HepG2 (cell line): Measurements from ENCODE around the gene RASSF10. TPM values are rescaled to one million over a fixed set of nuclear protein-coding genes. Genes with fewer than 3 reads are reported as not detected.

Experiments used
- ATAC-seq: fragments of 200-7000 bp; cut with Tn5 transposase; 3 replicates; pipeline ENCODE4 v1.9.1; 2020; ENCODE audit warnings: mild to moderate bottlenecking, moderate library complexity
- Bru-seq: library from RNA; stranded (reverse); fragments of 400-500 nt; gene quantifications from one replicate; lab custom pipeline; 2021; lab: Mats Ljungman, UMichigan
- BruChase-seq, 2 experiments: library from RNA; stranded (reverse); fragments of 400-500 nt; gene quantifications; one replicate each; lab custom pipeline; 2021; lab: Mats Ljungman, UMichigan
- BruUV-seq: library from RNA; stranded (reverse); fragments of 400-500 nt; replicated peaks from 2 replicates; lab custom pipeline; 2021; lab: Mats Ljungman, UMichigan
- CTCF ChIA-PET: fragments of 300-600 bp; formaldehyde crosslinking; extraction: SDS; loops from one replicate; lab custom pipeline; 2021; ENCODE audit warnings: low total read pairs, inconsistent platforms, low intra/inter-chr PET ratio; lab: Yijun Ruan, JAX
- POLR2A ChIA-PET: fragments of 350-600 bp; sonication (Branson Sonifier 250); formaldehyde crosslinking; loops from one replicate; lab custom pipeline; 2020; ENCODE audit warnings: antibody characterized with exemption, inconsistent platforms; lab: Yijun Ruan, JAX
- DNase-seq: peaks from one replicate; pipeline ENCODE4 v3.0.0-alpha.2; 2015; ENCODE audit warnings: low spot score
- FAIRE-seq: peaks from 3 replicates; lab custom pipeline; 2011; peaks lifted over from hg19 to GRCh38; lab: Jason Lieb, UNC
- H2AFZ ChIP-seq: one replicate; pipeline ENCODE4 v1.6.1; 2011; ENCODE audit warnings: low read length, inconsistent platforms
- H3K27ac ChIP-seq: fragments of 300-600 bp; 3 replicates; pipeline ENCODE4 v1.8.0; 2011; ENCODE audit warnings: mixed run types, mild to moderate bottlenecking, mixed read lengths, low read length, inconsistent platforms; ENCODE audit not compliant: insufficient read depth; ENCODE audit errors: extremely low read length
- H3K27me3 ChIP-seq, 2 experiments: fragments of 200-600 bp in 1 of 2; 2 replicates in 1 of 2; 3 replicates in 1 of 2; pipeline versions ENCODE4 v1.6.0 to v1.8.0; 2011; ENCODE audit warnings: low read length in 2 of 2, mild to moderate bottlenecking in 2 of 2, moderate library complexity in 2 of 2, inconsistent platforms in 1 of 2; ENCODE audit not compliant: insufficient read depth in 2 of 2, control insufficient read depth in 1 of 2
- H3K36me3 ChIP-seq, 2 experiments: fragments of 200-600 bp in 1 of 2; replicated peaks in 1 of 2; 2 replicates in 1 of 2; 3 replicates in 1 of 2; pipeline versions ENCODE4 v1.5.1 to v1.8.0; 2011; ENCODE audit warnings: low read length in 2 of 2, inconsistent platforms in 1 of 2; ENCODE audit not compliant: insufficient read depth in 2 of 2, control insufficient read depth in 1 of 2
- H3K4me1 ChIP-seq: 2 replicates; pipeline ENCODE4 v1.5.1; 2012; ENCODE audit warnings: low read length, inconsistent platforms; ENCODE audit not compliant: insufficient read depth
- H3K4me2 ChIP-seq: 2 replicates; pipeline ENCODE4 v1.6.0; 2011; ENCODE audit warnings: low read depth, low read length, inconsistent platforms
- H3K4me3 ChIP-seq, 3 experiments: fragments of 200-600 bp in 1 of 3; sonication (generic), shearing (Covaris generic) in 1 of 3; replicated peaks in 1 of 3; 2 replicates each; pipeline ENCODE4 v1.5.1; 2011 to 2016; ENCODE audit warnings: low read length in 3 of 3, inconsistent platforms in 2 of 3, low read depth in 2 of 3, mild to moderate bottlenecking in 2 of 3, control low read depth in 1 of 3, mixed read lengths in 1 of 3; ENCODE audit not compliant: insufficient read depth in 1 of 3
- H3K79me2 ChIP-seq: one replicate; pipeline ENCODE4 v1.6.1; 2011; ENCODE audit warnings: low read length, inconsistent platforms; ENCODE audit not compliant: insufficient read depth
- H3K9ac ChIP-seq: 2 replicates; pipeline ENCODE4 v1.6.0; 2011; ENCODE audit warnings: mild to moderate bottlenecking, low read depth, low read length, inconsistent platforms; ENCODE audit not compliant: insufficient read depth
- H3K9me3 ChIP-seq: 2 replicates; pipeline ENCODE4 v1.5.1; 2012; ENCODE audit warnings: mild to moderate bottlenecking, low read length
- H4K20me1 ChIP-seq: 2 replicates; pipeline ENCODE4 v1.6.0; 2011; ENCODE audit warnings: inconsistent platforms, mild to moderate bottlenecking, low read length, moderate library complexity; ENCODE audit not compliant: insufficient read depth
- HNRNPH1 ChIP-seq: fragments of 200-400 bp; formaldehyde crosslinking; optimal IDR thresholded peaks from 2 replicates; pipeline ENCODE3; 2017; ENCODE audit warnings: mild to moderate bottlenecking, low read depth, low read length
- HNRNPK ChIP-seq: fragments of 200-400 bp; formaldehyde crosslinking; IDR thresholded peaks from 2 replicates; pipeline ENCODE4 v1.6.1; 2018; ENCODE audit warnings: low read length, low read depth, moderate library complexity, mild to moderate bottlenecking; ENCODE audit not compliant: poor library complexity, severe bottlenecking
- PRPF4 ChIP-seq: fragments of 200-400 bp; formaldehyde crosslinking; IDR thresholded peaks from 2 replicates; pipeline ENCODE4 v1.6.1; 2016; ENCODE audit warnings: low read length, low read depth; ENCODE audit not compliant: poor library complexity, severe bottlenecking
- RNF2 ChIP-seq: fragments of 450-650 bp; conservative IDR thresholded peaks from 2 replicates; pipeline ENCODE4 v1.6.1; 2016; ENCODE audit warnings: low read depth
- SP140L ChIP-seq: sonication (generic); formaldehyde crosslinking; IDR thresholded peaks from 2 replicates; pipeline ENCODE4 v1.4.0; 2020; ENCODE audit warnings: missing genetic modification reagents, borderline replicate concordance
- TFDP2 ChIP-seq: sonication (generic); formaldehyde crosslinking; IDR thresholded peaks from 2 replicates; pipeline ENCODE4 v1.4.0; 2020; ENCODE audit warnings: missing genetic modification reagents
- TSC22D2 ChIP-seq: sonication (generic); formaldehyde crosslinking; IDR thresholded peaks from 2 replicates; pipeline ENCODE4 v1.5.1; 2020; ENCODE audit warnings: missing genetic modification reagents, mild to moderate bottlenecking, borderline replicate concordance
- ZFP36 ChIP-seq: fragments of 150-350 bp; IDR thresholded peaks from 2 replicates; pipeline ENCODE4 v1.6.1; 2018; ENCODE audit warnings: borderline replicate concordance, low read length, low read depth; ENCODE audit not compliant: partially characterized antibody
- ZNF432 ChIP-seq: sonication (generic); formaldehyde crosslinking; IDR thresholded peaks from 2 replicates; pipeline ENCODE4 v1.5.0; 2020; ENCODE audit warnings: missing genetic modification reagents, mild to moderate bottlenecking, borderline replicate concordance
- WGBS: methylation state at CpG from one replicate; pipeline ENCODE4 v1.1.6; 2017; ENCODE audit warnings: low lambda C conversion rate; 5-methylcytosine and 5-hydroxymethylcytosine counted together
- in situ Hi-C: cut with HindIII; loops from 2 replicates; pipeline ENCODE4 v1.10.0; 2017; ENCODE audit warnings: low pct_unique_long_range_greater_than_20kb; ENCODE audit not compliant: extremely low pct_ligation_motif_present
- intact Hi-C: fragments of 100-400 bp; cut with micrococcal nuclease; formaldehyde crosslinking; loops from one replicate; pipeline ENCODE4 v1.10.0; 2022; ENCODE audit not compliant: unreplicated experiment
- long read RNA-seq, 2 experiments: library from RNA in 1 of 2; library from polyadenylated mRNA in 1 of 2; stranded (forward) in 1 of 2; unstranded in 1 of 2; transcript quantifications; one replicate each; pipeline ENCODE4 v2.0.0, GENCODE V29; 2019 to 2022
- polyA minus RNA-seq, 3 experiments: library from RNA; depleted of rRNA, polyadenylated mRNA; stranded (reverse); fragments of >200 nt; gene quantifications; 2 replicates each; pipeline ENCODE4 v1.2.3, GENCODE V29; 2011; ENCODE audit warnings: low replicate concordance in 1 of 3
- polyA plus RNA-seq, 8 experiments: library from polyadenylated mRNA; depleted of rRNA in 3 of 8; stranded (reverse) in 7 of 8; unstranded in 1 of 8; fragments of >200 nt; fragmentation: Illumina TruSeq in 4 of 8; extraction: Trizol in 4 of 8; gene quantifications; 2 replicates each; pipeline versions ENCODE4 v1.2.1 to v1.2.3, GENCODE V29; 2011 to 2016; ENCODE audit warnings: low read depth in 4 of 8, missing spikeins in 1 of 8, mixed read lengths in 1 of 8; ENCODE audit not compliant: insufficient read depth in 1 of 8
- total RNA-seq, 5 experiments: library from RNA; depleted of rRNA; stranded (reverse); fragments of >200 nt; fragmentation: Illumina TruSeq; extraction: Trizol; gene quantifications; 2 replicates each; pipeline ENCODE4 v1.2.3, GENCODE V29; 2016; ENCODE audit warnings: low read depth in 1 of 5
- TF ChIP-seq, protein P1 (sequence below): sonication (generic); formaldehyde crosslinking; IDR thresholded peaks from 2 replicates; pipeline ENCODE4 v1.4.0; 2020; ENCODE audit warnings: missing genetic modification reagents

RASSF10 gene
- total RNA-seq (2016; rRNA removed; fragmentation: Illumina TruSeq; extraction: Trizol): not detected in 2 replicates
- total RNA-seq (2016; cell fraction: cytosol; rRNA removed; fragmentation: Illumina TruSeq; extraction: Trizol; ENCODE audit: low read depth): not detected in 2 replicates
- not detected in 2 replicates for total RNA-seq (2016; cell fraction: insoluble cytoplasmic fraction; rRNA removed; fragmentation: Illumina TruSeq; extraction: Trizol)
- total RNA-seq (2016; cell fraction: membrane; rRNA removed; fragmentation: Illumina TruSeq; extraction: Trizol): not detected in 2 replicates
- total RNA-seq (2016; cell fraction: nucleus; rRNA removed; fragmentation: Illumina TruSeq; extraction: Trizol): not detected in 2 replicates
- not detected in 2 replicates for polyA plus RNA-seq (2011; rRNA removed)
- polyA plus RNA-seq (2011; cell fraction: cytosol; rRNA removed): not detected in 2 replicates
- not detected in 2 replicates for polyA plus RNA-seq (2011; cell fraction: nucleus; rRNA removed)
- polyA plus RNA-seq (2012): not detected in 2 replicates
- not detected in 2 replicates for polyA plus RNA-seq (2016; cell fraction: cytosol; fragmentation: Illumina TruSeq; extraction: Trizol; ENCODE audit: low read depth)
- polyA plus RNA-seq (2016; cell fraction: insoluble cytoplasmic fraction; fragmentation: Illumina TruSeq; extraction: Trizol; ENCODE audit: low read depth): not detected in 2 replicates
- not detected in 2 replicates for polyA plus RNA-seq (2016; cell fraction: membrane; fragmentation: Illumina TruSeq; extraction: Trizol; ENCODE audit: low read depth)
- polyA plus RNA-seq (2016; cell fraction: nucleus; fragmentation: Illumina TruSeq; extraction: Trizol; ENCODE audit: insufficient read depth, low read depth): not detected in 2 replicates
- polyA minus RNA-seq (2011; rRNA and poly(A)+ RNA removed; ENCODE audit: low replicate concordance): not detected in 2 replicates
- polyA minus RNA-seq (2011; cell fraction: cytosol; rRNA and poly(A)+ RNA removed): not detected in 2 replicates
- polyA minus RNA-seq (2011; cell fraction: nucleus; rRNA and poly(A)+ RNA removed): not detected in 2 replicates
- Bru-seq, nascent RNA: not detected
- percentile 35 among the genes with signal in this experiment for BruChase-seq, experiment 1, labeled RNA remaining after a 6-hour chase
- BruChase-seq, experiment 2, labeled RNA remaining after a 2-hour chase: percentile 40 among the genes with signal in this experiment
- long read RNA-seq, experiment 1: 0 reads
- long read RNA-seq, experiment 2: 0 reads

GRCh38 chr11:13008625-13009475, at the start of gene RASSF10:
Gene RASSF10 (plus strand): TSS chr11:13009316. CDS start chr11:13009577, 261 bp downstream.
- no peak within 1 kb of the TSS for H2AFZ ChIP-seq
- H3K4me1 ChIP-seq: peaks cover 61% of the 10 kb centered on the region
- H3K4me2 ChIP-seq: peak within 1 kb of the TSS; percentile 60
- no peaks in the 10 kb centered on the region for H3K27me3 ChIP-seq
- H3K36me3 ChIP-seq: no peaks in the 10 kb centered on the region
- H3K79me2 ChIP-seq: no peaks in the 10 kb centered on the region
- 96% methylated on average over 59 of the region's 68 CpGs for WGBS
- in situ Hi-C loops (no loop called here), intact Hi-C loops (no loop called here)
- no peak within 1 kb of the TSS for H3K4me3 ChIP-seq
- H3K9ac ChIP-seq: no peak within 1 kb of the TSS
- DNase-seq (no peak), ATAC-seq (peak; percentile 12), FAIRE-seq (no peak)
- peak within 1 kb of the TSS; percentile 41 for H3K27ac ChIP-seq
- ChIA-PET CTCF (no interaction called here), POLR2A (interaction anchor here (1.2 to 1.7 kb wide), 2 partner anchors 29 to 132 kb away, joined by 3 to 6 read pairs; no protein-coding TSS in a partner anchor)
- BruUV-seq: no TSS peak
- H3K9me3 ChIP-seq: no peaks in the 10 kb centered on the region
- no peaks in the 10 kb centered on the region for H4K20me1 ChIP-seq
- TF ChIP-seq HNRNPK: peak; percentile 22
- no peak for TF ChIP-seq TSC22D2 (CRISPR knock-in tag)
- TF ChIP-seq, protein P1, sequence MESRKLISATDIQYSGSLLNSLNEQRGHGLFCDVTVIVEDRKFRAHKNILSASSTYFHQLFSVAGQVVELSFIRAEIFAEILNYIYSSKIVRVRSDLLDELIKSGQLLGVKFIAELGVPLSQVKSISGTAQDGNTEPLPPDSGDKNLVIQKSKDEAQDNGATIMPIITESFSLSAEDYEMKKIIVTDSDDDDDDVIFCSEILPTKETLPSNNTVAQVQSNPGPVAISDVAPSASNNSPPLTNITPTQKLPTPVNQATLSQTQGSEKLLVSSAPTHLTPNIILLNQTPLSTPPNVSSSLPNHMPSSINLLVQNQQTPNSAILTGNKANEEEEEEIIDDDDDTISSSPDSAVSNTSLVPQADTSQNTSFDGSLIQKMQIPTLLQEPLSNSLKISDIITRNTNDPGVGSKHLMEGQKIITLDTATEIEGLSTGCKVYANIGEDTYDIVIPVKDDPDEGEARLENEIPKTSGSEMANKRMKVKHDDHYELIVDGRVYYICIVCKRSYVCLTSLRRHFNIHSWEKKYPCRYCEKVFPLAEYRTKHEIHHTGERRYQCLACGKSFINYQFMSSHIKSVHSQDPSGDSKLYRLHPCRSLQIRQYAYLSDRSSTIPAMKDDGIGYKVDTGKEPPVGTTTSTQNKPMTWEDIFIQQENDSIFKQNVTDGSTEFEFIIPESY (CRISPR knock-in tag): peak; percentile 83
- no peak for TF ChIP-seq ZFP36
- TF ChIP-seq RNF2: no peak
- no peak for TF ChIP-seq HNRNPH1
- TF ChIP-seq SP140L: no peak
- TF ChIP-seq ZNF432 (CRISPR knock-in tag): no peak
- TF ChIP-seq TFDP2: no peak
- TF ChIP-seq PRPF4: peak; percentile 81
